ENCODE results near the gene CRKL.

The CRKL gene

DNA sequence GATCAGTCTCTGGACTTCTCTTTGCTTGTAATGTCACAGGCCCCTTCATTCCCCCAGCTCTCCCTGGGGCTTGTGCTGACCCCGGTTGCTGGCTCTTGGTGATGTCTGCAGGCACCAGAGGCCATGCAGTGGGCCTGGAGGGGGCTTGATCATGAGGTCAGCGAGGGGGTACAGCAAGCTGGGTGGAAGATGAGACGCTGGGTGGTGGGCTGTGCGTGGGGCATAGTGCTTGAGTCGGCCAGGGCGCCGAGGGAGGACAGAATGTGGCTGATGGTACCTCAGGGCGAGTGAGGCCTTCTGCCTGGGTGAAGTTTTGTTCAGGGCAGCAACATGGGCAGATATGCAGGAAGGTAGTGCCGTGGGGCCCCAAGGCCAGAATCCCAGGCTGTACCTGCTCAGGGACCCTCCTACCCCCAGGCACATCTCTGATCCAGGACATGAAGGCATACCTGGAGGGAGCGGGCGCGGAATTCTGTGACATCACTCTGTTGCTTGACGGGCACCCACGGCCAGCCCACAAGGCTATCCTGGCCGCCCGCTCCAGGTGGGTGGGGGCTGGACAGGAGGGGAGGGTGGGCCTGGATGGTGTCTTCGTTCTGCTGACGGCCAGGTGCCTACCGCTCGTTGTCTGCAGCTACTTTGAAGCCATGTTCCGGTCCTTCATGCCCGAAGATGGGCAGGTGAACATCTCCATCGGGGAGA lies 78.3 kb downstream of the CRKL start:
- DNase-seq (ENCODE audit: low read depth, low spot score): no peak

DNA sequence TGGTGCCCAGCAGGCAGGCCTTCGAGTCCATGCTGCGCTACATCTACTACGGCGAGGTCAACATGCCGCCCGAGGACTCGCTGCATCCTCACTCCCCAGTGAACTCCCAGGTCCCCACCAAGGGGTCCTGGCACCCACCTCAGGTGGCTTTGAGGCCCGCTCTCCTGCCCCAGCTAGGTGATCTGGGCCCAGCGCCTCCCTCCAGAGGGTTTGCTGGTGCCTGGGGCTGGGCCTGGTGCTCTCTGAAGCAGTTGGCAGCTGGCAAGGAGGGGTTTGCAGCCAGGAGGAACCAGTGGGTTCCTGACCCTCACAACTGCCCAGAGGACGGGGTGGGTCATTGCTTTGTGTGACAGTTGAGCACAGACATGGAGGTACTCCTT lies 78.8 kb downstream of the CRKL start:
- no peak for DNase-seq (ENCODE audit: low read depth, low spot score)

DNA sequence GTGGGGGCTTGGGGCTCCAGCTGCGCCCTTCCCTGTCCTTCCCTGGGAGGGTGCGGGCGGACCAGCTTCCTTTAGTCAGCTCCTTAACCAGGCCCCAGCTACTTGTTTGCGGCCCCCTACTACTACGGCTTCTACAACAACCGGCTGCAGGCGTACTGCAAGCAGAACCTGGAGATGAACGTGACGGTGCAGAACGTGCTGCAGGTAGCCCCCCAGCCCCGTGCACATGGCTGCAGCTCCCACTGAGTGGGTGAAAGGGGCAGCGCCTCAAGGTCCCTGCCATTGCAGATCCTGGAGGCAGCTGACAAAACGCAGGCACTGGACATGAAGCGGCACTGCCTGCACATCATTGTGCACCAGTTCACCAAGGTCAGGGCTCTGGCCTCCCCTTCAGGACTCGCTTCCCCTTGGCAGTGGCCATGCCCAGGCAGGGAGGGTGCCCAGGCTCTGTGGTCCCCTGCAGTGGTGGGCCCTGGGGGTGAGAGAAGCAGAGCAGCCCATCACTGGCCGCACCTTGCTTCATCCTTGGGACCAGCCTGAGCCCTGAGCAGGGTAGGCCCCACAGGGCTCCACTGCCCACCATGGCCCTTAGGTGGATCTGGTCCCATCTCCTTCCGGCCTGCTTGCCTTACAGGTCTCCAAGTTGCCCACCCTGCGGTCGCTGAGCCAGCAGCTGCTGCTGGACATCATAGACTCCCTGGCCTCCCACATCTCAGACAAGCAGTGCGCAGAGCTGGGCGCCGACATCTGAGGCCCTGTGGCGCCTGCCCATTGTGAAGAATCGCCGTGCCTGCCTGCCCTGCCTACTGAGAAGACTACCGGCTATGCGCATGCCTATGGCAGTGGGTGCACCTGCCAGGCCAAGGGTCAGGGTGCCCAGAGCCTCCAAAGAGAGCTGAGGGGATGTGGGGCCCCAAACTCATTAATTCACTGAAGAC lies 79.7 kb downstream of the CRKL start:
- no peak for DNase-seq (ENCODE audit: low read depth, low spot score)

DNA sequence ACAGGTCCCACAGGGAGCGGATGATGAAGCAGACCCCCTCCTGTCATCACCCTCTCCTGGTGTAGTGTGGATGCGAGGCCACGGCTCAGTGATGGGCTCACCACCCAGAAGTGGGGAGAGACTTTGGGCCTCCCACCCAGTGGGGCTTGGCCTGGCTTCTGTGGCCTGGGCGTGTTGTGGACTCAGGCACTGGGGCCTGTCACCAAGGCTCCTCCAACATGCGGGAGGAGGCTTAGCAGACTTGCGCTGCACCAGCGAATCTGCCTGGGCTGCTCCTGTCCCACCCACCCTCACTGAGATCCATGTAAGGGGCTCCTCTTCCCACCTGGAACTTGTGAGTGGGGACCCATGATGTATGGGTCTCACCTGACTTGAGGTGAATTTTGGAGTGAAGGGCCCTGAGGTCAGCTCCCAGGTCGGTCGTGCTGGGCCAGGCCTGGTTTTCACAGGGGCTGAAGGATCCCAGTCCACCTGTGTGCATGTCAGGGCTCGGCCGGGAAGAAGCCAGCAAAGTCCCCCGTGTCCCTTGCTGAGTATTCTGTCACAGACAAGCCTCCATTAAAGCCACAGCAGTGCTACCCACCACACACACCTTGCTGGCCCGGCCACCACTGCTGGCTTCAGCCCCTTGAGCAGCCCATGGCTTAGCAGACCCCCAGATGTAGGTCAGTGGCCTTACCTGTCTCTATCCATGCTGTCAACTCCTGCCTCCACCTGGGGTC lies 80.5 kb downstream of the CRKL start:
- DNase-seq (ENCODE audit: low read depth, low spot score): no peak

DNA sequence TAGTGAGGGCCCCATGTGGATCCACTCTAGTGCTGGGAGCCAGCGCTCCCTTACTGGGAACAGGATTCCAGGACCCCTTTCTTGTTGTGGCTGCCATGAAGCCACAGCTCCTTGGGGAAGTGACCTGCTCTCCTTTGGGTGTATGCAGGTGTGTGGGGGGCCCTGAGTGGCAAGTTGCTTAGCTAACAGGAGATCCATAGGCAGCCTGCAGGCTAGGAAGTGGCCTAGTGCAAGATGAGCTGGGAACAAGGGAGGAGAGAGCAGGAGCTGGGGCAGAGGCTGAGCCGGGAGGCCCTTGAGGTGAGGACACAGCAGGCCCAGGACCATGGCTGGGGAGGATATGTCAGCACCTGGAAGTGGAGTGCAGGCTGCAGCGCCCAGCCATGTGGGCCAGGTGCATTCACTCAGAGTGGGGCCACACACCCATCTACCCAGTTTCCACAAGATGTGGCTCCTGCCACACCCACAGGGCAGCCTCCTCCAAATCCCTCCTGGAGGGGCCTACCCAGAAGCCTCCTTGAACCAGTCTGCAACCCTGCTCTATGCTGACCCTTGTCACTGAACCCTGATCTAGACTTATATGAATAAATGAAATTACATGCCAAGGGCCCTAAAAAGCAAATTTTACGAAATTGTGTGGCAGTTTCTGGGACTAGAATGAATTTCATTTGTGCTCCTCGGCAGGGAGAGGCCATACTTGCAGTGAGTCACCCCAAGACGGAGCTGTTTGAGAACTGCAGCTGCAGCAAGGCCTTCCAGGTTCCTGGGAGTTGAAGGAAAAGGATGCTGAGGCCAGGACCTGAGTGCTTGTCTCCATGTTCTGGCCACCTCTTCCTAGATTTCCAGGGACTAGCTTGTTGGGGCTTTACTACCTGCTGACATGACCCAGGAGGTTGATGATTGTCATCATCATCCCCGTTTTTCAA lies 81.5 kb downstream of the CRKL start:
- DNase-seq (ENCODE audit: low read depth, low spot score): no peak

DNA sequence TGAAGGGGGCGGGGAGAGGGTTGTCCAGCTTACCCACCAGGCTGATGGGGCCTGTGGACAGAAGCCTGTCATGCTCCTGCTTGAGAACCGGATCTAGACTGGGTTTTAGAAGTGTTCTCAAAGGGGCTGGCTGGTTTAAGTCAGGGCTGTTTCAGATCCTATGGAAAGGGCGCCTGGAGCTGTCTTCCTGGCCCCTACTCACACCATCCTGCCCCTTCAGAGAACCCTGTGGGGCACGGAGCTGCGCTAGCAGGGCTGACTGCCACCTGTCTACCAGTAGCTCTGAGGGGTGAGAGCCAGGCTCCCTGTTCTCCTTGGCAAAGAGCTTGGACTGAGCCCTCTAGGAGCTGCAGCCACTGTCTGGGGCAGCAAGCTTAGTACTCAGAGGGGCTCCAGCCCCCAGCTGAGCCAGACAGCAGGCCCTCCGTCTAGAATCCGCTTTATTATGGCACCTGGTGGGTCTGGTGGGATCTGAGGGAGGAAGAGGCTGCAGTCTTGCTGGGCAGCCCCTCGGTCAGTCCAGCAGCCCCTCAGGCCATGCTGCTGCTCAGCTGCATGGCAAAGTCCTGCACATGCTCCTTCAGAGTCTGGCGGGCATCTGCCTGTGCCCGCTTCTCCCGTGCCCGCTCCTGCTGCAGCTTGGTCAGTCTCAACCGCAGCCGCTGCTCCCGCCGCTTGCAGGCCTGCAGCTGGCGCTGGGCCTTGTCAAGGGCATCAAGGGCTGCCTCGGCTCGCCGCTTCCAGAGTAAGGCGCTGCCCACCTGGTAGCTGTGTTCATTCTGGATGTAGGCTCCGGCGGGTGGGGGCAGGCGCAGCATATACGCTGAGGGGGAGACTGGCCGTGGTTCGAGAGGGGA lies 82.4 kb downstream of the CRKL start:
- no peak for DNase-seq (ENCODE audit: low read depth, low spot score)

DNA sequence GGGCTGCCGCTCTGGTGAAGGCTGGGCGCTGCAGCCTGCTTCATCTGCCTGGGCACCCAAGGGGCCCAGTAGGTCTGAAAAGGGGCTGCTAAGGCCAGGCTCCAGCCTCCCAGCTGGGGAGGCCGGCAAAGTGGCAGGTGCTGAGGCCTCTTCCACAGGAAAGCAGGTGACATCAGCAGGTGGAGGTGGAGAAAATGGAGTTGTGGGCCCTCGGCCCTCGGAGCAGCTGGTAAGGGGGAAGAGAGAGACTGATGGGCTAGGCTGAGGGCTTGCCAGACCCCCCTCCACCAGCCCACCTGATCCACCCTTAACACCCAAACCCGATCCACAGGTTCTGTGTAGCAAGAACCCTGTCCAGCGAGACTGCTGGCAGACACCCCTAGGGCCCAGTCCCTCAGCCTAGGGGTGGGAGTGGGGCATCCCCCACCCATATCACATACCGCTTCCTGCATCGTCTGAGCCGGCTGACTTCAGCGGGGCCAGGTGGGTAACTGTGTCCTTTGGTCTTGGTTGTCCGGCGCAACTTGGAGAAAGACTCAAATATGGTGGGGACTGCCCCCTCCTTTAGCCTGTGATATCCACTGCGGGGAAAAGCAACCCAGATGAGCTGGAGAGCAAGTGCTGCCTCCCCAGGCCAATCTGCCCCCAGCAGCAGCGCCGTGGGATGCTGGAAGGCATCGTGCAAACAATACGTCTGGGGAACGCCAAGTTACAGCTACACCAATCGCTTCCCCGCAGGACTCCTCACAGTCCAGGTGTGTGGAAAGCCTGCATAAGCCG lies 83.2 kb downstream of the CRKL start:
- no peak for DNase-seq (ENCODE audit: low read depth, low spot score)

DNA sequence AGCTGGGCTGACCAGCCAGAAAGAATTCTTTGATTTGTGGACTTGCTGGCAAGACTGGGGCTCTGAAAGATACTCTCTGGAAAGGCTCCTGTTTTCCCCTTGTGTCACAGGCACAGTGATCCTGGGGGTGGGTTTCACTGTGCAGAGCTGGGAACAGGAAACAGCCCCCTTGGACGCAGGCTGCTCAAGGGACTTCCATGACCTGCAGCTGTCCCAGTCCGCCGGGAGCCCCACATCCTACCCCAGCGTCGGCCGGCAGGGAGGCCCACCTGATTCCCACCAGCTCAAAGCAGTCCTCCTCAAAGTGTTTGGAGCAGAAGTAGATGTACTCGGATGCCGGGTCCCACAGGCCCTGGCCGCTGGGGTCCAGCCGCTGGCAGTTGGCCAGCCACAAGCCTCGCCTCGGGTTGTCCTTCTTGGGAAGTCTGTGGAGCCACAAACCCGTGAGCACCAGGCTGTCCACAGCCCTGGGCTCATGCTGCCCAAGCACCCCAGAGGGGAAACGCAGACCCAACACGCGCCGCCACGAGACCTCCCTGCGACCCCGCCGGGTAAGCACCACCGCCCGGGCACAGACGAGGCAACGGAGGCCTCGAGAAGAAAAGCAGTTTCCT lies 83.9 kb downstream of the CRKL start:
- DNase-seq (ENCODE audit: low read depth, low spot score): no peak

DNA sequence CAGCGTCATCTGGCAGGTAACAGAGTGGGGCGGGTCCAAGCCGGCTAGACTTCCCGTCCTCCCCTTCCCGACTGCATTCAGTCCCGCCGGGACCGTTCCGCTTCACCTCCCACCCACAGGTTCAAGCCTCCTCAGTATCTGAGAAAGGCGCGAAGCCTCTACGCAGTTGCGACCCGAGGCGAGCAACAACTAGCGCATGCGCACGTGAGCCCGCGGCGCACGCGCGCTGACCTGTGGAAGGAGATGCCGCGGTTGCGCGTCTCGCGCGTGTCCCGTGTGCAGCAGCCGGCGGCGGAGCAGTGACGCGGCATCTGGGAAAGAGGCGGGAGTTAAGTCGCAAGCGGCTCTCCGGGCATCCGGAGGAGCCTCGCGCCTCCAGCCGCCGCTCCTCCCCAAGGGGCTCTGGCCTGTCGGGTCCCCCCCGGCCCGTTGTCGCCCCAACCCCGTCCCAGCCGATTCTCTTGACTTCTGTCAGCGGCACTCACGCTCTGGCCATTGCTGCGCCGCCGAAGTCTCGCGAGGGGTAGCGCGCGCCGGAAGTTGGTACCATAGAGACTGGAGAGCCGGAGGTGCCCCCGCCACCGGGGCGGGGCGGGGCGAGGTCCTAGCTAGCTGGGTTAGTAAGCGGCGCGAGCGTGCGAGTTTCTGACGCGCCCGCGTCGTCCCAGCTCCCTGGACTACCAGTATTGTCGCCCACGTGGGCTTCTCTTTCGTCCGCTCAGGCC lies 84.6 kb downstream of the CRKL start, which contains the start of gene THAP7:
THAP7 (minus strand) TSS at position 518 of the 725 bp plus-strand sequence; CDS start at position 311, 207 bp downstream.
- peak; percentile 98 for DNase-seq (ENCODE audit: low read depth, low spot score)

Data from astrocyte of the hippocampus (primary cell).